Measurements from ENCODE around the gene CLDN6. TPM values are rescaled to one million over a fixed set of nuclear protein-coding genes. Genes with fewer than 3 reads are reported as not detected.

The CLDN6 gene
- total and polyA plus RNA-seq, 9 of the 15 experiments (the other 6 are each of a cell fraction or from before 2014, with no cell fraction given) = 0.22 to 0.75 (median 0.38) TPM; not detected in 3

- TF ChIP-seq ZNF318 (IDR thresholded peaks at IDR 0.05; ENCODE audit: borderline replicate concordance in 1 of 2, low read depth in 1 of 2) (no peak), SIN3A (IDR thresholded peaks at IDR 0.05; ENCODE audit: borderline replicate concordance in 2 of 2, control insufficient read depth in 1 of 2, low read depth in 2 of 2, low read length in 2 of 2) (no peak), USF2 (CRISPR knock-in tag; IDR thresholded peaks at IDR 0.05) (no peak), PKNOX1 (IDR thresholded peaks at IDR 0.05) (0 out of 2 replicates have a peak, but pooled peaks have one; percentile 15), CEBPG (CRISPR knock-in tag; IDR thresholded peaks at IDR 0.05) (no peak), CEBPG (tag; conservative IDR thresholded peaks at IDR 0.05 in 1 of 2, IDR thresholded peaks at IDR 0.05 in 1 of 2) (no peak), ZNF311 (CRISPR knock-in tag; IDR thresholded peaks at IDR 0.05) (no peak), SAFB2 (IDR thresholded peaks at IDR 0.05; ENCODE audit: borderline replicate concordance, low read depth, low read length, severe bottlenecking) (no peak), KLF16 (IDR thresholded peaks at IDR 0.05) (no peak), ZNF282 (CRISPR knock-in tag; IDR thresholded peaks at IDR 0.05) (no peak), COPS2 (conservative IDR thresholded peaks at IDR 0.05) (no peak), CBX3 (IDR thresholded peaks at IDR 0.05; ENCODE audit: borderline replicate concordance in 1 of 2, low read length in 2 of 2) (no peak), SP1 (CRISPR knock-in tag; IDR thresholded peaks at IDR 0.05) (0 out of 2 replicates have a peak, but pooled peaks have one; percentile 20), ZNF121 (CRISPR knock-in tag; conservative IDR thresholded peaks at IDR 0.05) (no peak), L3MBTL2 (IDR thresholded peaks at IDR 0.05) (no peak), ZNF778 (CRISPR knock-in tag; IDR thresholded peaks at IDR 0.05) (no peak), GTF2B (IDR thresholded peaks at IDR 0.05; ENCODE audit: extremely low read depth, insufficient read length) (no peak)
These were observed 1.7 kb upstream of the CLDN6 start (continued) for GRCh38 chr16:3019594-3020246.

Measured in K562 (cell line).